Islet of Langerhans (tissue), 1 donor: Measurements from ENCODE around the gene HRC.

ENCODE experiments used
- FAIRE-seq: peaks from one replicate; lab custom pipeline; 2011; peaks lifted over from hg19 to GRCh38; lab: Jason Lieb, UNC

The HRC gene

GRCh38 chr19:49113762-49114629, 41.2 kb downstream of the HRC start, which contains the start of gene LIN7B:
LIN7B (plus strand) TSS chr19:49114370; CDS start chr19:49114405, 35 bp downstream.
- no peak for FAIRE-seq

GRCh38 chr19:49111218-49111998, 43.8 kb downstream of the HRC start:
- no peak for FAIRE-seq

GRCh38 chr19:49110567-49110966, 44.6 kb downstream of the HRC start:
- FAIRE-seq = no peak

- no peak for FAIRE-seq
These were observed 45.5 kb downstream of the HRC start for GRCh38 chr19:49109569-49110233.

- FAIRE-seq = no peak
These were observed 46.1 kb downstream of the HRC start for GRCh38 chr19:49109051-49109450.

GRCh38 chr19:49107625-49108459, 47.4 kb downstream of the HRC start:
- FAIRE-seq = no peak

GRCh38 chr19:49106648-49107135, 48.5 kb downstream of the HRC start:
- FAIRE-seq = no peak

GRCh38 chr19:49104229-49104864, 50.8 kb downstream of the HRC start:
- FAIRE-seq = no peak

GRCh38 chr19:49103331-49104085, 51.7 kb downstream of the HRC start:
- no peak for FAIRE-seq

GRCh38 chr19:49102303-49102702, 52.9 kb downstream of the HRC start:
- no peak for FAIRE-seq
